IPS DF 4.7 (cell line): Measurements from ENCODE around the gene SLC15A3.

ENCODE experiments used
- DNase-seq: peaks from one replicate; pipeline ENCODE4 v3.0.0-alpha.2; 2013; ENCODE audit warnings: low spot score; ENCODE audit errors: extremely low read depth

The SLC15A3 gene

DNA sequence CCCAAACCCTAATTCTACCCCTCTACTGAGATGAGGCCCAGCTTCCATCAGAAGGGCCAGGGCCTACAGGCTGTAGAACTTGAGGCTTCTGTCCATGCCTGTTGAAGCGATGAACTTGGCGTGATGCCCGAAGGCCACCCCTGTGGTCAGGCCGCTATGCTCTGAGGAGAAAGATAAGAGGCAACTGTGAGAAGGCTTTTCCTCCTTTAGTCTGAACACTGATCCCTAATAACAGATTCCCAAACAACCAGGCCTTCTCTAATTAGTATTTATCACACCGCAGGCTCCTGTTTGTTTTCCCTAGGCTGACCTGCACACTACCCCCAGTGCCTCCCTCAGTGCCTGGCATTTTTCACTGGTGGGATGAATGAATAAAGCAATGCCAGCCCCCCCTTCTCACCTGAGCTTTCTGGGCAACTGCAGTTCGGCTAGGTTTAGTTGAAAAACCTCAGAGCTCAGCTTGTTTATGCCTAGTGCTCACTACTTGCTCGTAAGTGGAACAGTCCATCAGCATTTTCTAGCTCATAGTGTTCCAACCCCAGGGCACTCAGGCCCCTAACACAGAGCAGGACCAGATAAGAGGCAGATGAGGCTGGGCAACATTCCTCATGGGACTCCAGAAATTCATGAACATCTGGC lies 60.8 kb downstream of the SLC15A3 start:
- DNase-seq = no peak

DNA sequence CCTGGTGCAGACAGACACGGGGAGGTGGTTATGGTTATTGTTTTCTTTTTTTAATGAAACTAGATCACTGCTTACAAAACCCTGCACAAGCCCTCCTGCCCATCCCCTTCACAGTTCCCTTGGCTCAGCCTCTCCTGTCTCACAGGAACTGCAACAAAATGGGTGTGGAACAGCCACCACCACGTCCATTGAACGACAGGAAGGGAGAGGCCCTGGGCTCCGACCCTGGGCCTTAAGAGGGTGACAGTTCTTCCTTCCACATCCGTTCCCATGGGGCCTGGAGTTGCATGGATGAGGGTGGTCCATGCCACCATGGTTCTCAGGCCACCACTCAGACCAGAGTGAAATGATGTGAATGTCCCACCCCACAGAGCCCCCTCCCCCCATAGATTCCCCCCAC lies 61.3 kb downstream of the SLC15A3 start:
- DNase-seq = no peak

DNA sequence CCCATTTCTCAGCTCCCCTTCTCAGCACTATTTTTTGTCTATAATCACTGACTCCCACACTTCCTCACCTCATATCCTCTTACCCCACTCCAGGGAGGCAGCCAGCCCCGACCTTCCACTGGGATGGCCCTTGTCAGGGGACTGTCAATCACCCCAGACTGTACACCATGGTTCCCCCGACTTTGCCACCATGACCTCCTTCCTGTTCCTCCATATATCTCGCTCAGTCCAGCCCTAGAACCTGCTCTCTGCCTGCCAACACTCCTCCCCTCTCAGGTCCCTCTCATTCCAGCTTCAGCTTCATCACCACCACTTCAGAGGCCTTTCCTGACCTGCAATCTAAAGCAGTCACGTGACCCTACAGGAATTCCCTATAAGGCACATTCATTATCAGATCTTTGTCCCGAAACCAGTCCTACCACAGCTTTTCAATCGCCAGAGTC lies 62.1 kb downstream of the SLC15A3 start:
- DNase-seq = no peak

DNA sequence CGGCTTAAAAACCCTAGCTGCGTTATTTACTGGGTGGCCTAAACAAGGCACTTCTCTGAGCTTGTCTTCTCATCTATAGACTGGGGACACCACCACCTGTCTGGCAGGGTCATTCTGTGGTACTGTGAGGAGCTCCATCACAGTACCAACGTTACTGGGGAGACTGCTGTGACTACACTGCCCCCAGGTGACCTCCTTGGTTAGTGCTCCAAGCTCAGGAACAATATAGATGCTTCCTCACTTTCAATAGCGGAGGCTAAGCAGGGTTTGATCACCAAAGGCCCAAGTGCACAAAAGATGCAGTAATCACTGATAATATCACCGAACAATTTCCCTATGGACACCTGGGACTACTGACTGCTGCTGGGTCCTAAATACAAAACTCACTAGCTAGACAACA lies 64.4 kb downstream of the SLC15A3 start:
- DNase-seq = no peak
